ENCODE measurements around the gene BRI3. TPM values are rescaled to one million over a fixed set of nuclear protein-coding genes. Genes with fewer than 3 reads are reported as not detected.

The BRI3 gene
- total RNA-seq, 4 donors from 2014 or later: 11.2 to 36.2 (median 23.3) TPM

DNA sequence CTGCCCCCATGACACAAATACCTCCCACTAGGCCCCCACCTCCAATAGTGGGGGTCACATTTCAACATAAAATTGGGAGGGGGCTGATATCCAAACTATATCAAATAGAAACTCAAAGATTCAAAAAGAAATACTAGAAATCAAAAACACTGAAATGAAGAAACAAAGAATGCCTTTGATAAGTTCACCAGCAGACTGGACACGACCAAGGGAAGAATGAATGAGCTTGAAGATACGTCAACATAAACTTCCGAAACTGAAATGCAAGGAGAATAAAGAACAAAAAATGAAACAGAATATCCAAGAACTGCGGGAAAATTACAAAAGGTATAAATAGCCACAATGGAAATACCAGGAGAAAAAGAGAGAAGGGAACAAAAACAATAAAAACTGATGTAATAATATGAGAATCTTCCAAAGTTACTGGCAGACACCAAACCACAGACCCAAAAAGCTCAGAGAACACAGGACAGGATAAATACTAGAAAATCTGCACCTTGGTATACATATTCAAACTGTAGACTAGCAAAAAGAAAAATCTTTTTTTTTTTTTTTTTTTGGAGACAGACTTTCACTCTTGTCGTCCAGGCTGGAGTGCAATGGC, 49.5 kb downstream of the BRI3 start:
- TF ChIP-seq POLR2A (IDR thresholded peaks at IDR 0.05): no peak
- TF ChIP-seq, protein P1, sequence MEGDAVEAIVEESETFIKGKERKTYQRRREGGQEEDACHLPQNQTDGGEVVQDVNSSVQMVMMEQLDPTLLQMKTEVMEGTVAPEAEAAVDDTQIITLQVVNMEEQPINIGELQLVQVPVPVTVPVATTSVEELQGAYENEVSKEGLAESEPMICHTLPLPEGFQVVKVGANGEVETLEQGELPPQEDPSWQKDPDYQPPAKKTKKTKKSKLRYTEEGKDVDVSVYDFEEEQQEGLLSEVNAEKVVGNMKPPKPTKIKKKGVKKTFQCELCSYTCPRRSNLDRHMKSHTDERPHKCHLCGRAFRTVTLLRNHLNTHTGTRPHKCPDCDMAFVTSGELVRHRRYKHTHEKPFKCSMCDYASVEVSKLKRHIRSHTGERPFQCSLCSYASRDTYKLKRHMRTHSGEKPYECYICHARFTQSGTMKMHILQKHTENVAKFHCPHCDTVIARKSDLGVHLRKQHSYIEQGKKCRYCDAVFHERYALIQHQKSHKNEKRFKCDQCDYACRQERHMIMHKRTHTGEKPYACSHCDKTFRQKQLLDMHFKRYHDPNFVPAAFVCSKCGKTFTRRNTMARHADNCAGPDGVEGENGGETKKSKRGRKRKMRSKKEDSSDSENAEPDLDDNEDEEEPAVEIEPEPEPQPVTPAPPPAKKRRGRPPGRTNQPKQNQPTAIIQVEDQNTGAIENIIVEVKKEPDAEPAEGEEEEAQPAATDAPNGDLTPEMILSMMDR (IDR thresholded peaks at IDR 0.05): no peak
- Histone ChIP-seq H3K27me3 (no peaks in the 10 kb centered on the region), H3K9me3 (no peaks in the 10 kb centered on the region), H3K36me3 (no peaks in the 10 kb centered on the region), H3K4me1 (no peaks in the 10 kb centered on the region), H3K27ac (no peak overlapping the region), H3K4me3 (no peak overlapping the region)
- intact Hi-C loops (cut with DNase I): no loop called here
- WGBS, 2 donors: 92 to 94% methylated on average over 5 of the region's 5 CpGs
- DNase-seq: no peak

DNA sequence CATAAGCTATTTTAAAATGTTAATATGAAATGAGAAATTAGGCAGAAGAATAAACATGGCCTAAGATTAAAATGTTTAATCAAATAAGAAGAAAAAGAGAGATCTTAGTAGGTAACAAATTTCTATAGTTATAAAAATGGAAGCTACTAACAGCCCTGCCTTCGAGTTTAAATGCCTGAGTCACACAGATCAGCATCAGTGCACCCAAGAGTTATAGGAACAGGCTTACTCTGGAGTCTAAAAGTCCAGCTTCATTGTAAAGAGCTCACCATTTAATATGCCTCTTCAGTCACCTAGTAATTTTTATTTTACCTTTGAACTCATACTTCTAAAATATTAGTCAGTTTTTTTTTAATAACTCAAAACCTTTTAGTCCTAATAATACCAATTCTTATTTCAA, 52.6 kb downstream of the BRI3 start:
- Histone ChIP-seq H3K27me3 (no peaks in the 10 kb centered on the region), H3K9me3 (no peaks in the 10 kb centered on the region), H3K4me1 (no peaks in the 10 kb centered on the region), H3K36me3 (no peaks in the 10 kb centered on the region), H3K27ac (no peak overlapping the region), H3K4me3 (no peak overlapping the region)
- WGBS, 2 donors: 53 to 65% methylated on average over 1 of the region's 1 CpG
- intact Hi-C loops (cut with DNase I): no loop called here
- no peak for DNase-seq
- TF ChIP-seq, protein P1 (IDR thresholded peaks at IDR 0.05): no peak
- no peak for TF ChIP-seq POLR2A (IDR thresholded peaks at IDR 0.05)

DNA sequence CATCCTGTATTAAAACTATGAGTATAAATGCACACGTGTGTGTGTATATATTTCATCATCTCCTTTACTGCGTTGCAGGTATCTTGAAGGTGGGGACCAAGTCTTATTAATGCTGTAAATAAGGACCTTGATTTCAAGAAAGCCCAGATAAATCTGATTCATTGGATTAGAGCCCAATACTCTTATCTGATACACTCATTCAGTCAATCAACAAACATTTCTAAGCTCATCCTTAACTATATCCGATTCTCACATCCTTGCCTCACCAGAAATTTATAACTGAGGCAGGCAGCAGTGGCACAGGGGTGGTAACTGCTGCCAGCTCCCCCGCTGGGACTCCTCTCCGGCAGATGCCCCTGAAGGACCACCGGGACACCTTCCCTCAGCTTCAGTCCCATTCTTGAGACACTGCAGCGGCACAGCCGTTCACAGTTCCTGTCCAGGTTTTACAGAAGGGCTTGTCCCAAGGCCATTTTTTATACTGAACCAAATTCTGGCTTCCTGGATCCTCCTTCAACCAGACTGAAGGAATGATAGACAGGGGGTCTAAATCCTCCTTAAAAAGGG, 54.0 kb downstream of the BRI3 start:
- Histone ChIP-seq H3K4me1 (no peaks in the 10 kb centered on the region), H3K4me3 (no peak overlapping the region), H3K27ac (no peak overlapping the region), H3K36me3 (peaks cover 0 to 7% (median 0%) of the 10 kb centered on the region in 3 donors), H3K27me3 (no peaks in the 10 kb centered on the region), H3K9me3 (no peaks in the 10 kb centered on the region)
- DNase-seq: no peak
- TF ChIP-seq, protein P1 (IDR thresholded peaks at IDR 0.05): no peak
- TF ChIP-seq POLR2A (IDR thresholded peaks at IDR 0.05): no peak
- intact Hi-C loops (cut with DNase I): no loop called here
- WGBS, 2 donors: 90 to 94% methylated on average over 8 of the region's 8 CpGs

DNA sequence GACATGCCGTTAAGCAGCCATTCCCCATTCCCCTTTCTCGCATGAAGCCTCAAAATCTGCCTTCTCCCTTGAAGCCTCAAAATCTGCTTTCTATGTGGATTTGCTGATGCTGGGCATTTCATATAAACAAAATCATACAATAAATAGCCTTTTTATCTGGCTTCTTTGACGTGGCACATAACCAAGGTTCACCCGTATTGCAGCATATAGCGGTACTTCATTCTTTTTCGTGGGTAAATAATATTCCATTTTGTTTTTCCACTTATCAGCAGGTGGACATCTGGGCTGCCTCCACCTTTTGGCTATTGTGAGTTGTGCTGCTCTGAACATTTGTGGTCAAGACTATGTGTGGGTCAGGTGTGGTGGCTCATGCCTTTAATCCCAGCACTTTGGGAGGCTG, 57.0 kb downstream of the BRI3 start:
- no peaks in the 10 kb centered on the region for H3K27me3 ChIP-seq
- intact Hi-C loops (cut with DNase I): no loop called here
- WGBS, 2 donors: 90 to 95% methylated on average over 6 of the region's 6 CpGs

DNA sequence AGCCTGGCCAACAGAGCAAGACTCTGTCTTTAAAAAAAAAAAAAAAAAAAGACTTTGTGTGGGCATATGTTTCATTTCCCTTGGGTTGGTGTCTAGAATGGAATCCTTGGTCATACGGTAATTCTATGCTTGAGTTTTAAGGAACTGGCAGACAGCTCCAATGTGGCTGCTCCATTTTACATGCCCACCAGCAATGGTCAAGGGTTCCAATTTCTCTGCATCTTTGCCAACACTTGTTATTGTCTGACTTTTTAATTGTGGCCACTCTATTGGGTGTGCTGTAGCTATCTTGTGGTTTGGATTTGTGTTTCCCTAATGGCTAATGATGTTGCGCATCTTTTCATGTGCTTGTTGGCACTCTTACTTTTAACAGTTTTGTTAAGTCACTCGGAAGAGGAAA, 57.6 kb downstream of the BRI3 start:
- intact Hi-C loops (cut with DNase I): no loop called here
- TF ChIP-seq, protein P1 (IDR thresholded peaks at IDR 0.05): no peak
- TF ChIP-seq POLR2A (IDR thresholded peaks at IDR 0.05): no peak
- DNase-seq: no peak
- H3K4me3 ChIP-seq: no peak overlapping the region
- peaks cover 0 to 7% (median 0%) of the 10 kb centered on the region in 3 donors for H3K36me3 ChIP-seq
- H3K27me3 ChIP-seq: no peaks in the 10 kb centered on the region
- H3K4me1 ChIP-seq: no peaks in the 10 kb centered on the region
- no peak overlapping the region for H3K27ac ChIP-seq
- H3K9me3 ChIP-seq: no peaks in the 10 kb centered on the region
- 90 to 93% methylated on average over 3 of the region's 3 CpGs for WGBS, 2 donors

More for the DNA sequence above, 57.0 kb downstream of the BRI3 start:
- no peak for DNase-seq
- H3K9me3 ChIP-seq: no peaks in the 10 kb centered on the region
- no peaks in the 10 kb centered on the region for H3K4me1 ChIP-seq
- no peak overlapping the region for H3K4me3 ChIP-seq
- H3K27ac ChIP-seq: no peak overlapping the region
- TF ChIP-seq POLR2A (IDR thresholded peaks at IDR 0.05): no peak
- TF ChIP-seq, protein P1 (IDR thresholded peaks at IDR 0.05): no peak
- peaks cover 0 to 7% (median 0%) of the 10 kb centered on the region in 3 donors for H3K36me3 ChIP-seq
